Stimulated activated CD4-positive, alpha-beta T cell treated with anti-CD3 and anti-CD28 coated beads, TNF-alpha, amount 100 ng/mL, for 24 hours (primary cell): Measurements from ENCODE around the gene BST1.

Source experiments
- DNase-seq, 3 experiments: peaks; one replicate each; pipeline ENCODE4 v3.0.0-alpha.2; 2020; ENCODE audit warnings: low read depth in 3 of 3

BST1 gene

DNA sequence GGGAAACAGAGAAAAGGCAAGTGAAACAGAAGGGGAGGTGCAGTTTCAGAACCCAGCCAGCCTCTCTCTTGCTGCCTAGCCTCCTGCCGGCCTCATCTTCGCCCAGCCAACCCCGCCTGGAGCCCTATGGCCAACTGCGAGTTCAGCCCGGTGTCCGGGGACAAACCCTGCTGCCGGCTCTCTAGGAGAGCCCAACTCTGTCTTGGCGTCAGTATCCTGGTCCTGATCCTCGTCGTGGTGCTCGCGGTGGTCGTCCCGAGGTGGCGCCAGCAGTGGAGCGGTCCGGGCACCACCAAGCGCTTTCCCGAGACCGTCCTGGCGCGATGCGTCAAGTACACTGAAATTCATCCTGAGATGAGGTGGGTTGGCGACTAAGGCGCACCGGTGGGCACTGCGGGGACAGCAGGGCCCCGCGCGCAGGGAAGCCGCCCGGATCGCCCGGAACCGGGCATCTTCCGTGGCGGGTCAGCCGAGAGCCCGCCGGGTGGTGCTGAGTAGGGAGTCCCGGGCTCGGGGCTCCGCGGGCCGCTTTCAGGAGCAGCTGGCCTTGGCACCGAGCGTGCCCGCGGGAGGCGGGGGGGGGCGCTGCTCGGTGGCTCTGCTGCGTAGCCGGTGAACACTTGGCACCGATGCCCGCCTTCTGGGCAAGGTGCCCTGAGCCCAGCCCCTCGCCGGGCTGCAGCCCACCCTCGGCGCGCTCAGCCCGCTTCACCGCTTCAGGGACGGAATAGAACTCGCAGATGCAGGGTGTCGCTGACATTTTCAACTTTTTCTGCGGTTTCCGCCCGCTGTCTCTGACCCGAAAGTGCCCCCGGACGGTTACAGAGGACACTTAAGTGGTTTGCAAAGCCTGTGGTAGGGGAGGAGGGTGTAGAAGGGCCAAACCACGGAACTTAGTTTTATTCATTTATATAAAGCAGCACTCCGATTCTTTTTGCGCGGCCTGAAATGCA, 75.7 kb downstream of the BST1 start, which contains the start of gene CD38:
CD38 (plus strand) TSS at position 40 of the 953 bp plus-strand sequence; CDS start at position 127, 87 bp downstream.
- DNase-seq: peak; percentile 21 to 55 (median 34)

DNA sequence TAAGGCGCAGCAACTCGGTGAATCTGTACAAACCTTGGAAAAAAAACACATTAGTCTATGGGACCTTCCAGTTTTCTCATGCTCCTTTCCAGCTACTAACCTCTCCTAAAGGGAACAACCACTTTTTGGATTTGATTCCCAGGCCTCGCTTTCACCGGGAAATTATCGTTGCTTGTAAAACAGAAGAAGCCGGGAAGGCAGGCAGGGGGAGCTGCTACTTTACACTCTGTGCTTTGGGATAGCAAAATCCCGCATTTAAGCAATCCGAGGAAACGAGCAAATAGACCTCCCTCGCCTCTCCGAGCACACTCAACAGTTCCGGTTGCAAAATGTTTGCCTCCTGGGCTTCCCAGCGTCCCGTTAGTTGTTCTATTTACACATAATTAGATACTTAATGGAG, 76.4 kb downstream of the BST1 start:
- no peak for DNase-seq

DNA sequence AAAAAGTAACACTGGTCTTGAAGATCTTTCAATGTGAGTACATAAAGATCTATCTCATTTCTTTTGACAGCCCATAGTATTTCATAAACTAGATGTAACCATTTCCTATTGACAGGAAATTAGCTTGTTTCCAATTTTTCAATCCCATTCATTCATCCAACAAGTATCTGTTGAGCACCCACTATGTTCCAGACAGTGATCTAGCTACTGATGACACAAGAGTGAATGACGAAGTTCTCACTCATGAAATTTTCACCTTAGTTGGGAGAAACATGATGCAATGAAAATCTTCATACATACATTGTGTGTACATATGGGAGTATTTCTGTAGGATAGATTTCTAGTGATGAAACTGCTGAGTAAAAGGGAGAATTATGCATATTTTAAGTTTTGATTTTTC, 76.9 kb downstream of the BST1 start:
- DNase-seq: no peak

DNA sequence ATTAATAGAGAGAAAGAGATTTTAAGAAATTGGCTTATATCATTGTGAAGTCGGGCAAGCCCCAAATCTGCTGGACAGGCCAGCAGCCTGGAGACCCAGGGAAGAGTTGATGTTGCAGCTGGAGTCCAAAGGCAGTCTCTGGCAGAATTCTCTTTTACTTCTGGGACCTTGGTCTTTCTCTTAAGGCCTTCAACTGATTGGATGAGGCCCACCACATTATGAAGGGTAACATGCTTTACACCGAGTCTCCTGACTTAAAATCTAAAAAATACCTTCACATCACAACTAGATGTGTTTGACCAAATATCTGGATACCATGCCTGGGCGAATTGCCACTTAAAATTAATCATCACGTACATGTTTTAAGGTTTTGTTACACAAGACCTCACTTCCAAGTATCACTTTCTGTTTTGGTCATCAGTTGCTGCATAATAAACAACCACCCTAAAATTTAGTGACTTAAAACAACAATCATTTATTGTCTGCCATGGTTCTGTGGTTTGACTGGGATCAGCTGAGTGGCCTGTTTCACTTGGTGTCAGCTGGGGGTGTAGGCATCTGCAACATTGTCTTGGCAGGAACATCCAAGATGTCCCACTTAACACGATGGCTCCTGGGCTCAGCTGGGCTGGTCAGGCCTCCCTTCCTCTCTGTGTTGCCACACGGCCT, 78.7 kb downstream of the BST1 start:
- peak in 2 of 3 experiments; percentile 19 to 27 for DNase-seq
